Panc1 (cell line): Measurements from ENCODE around the gene MKLN1. TPM values are rescaled to one million over a fixed set of nuclear protein-coding genes. Genes with fewer than 3 reads are reported as not detected.
A peak's percentile ranks its signal among the peaks of the same experiment; 100 is the strongest.

ENCODE experiments used
- ATAC-seq: fragments of 200-7000 bp; cut with Tn5 transposase; 2 replicates; pipeline ENCODE4 v1.9.1; 2020; ENCODE audit warnings: mild to moderate bottlenecking, moderate library complexity
- BruUV-seq: library from RNA; stranded (reverse); fragments of 400-500 nt; replicated peaks from 2 replicates; lab custom pipeline; 2021; lab: Mats Ljungman, UMichigan
- CTCF ChIA-PET: fragments of 300-600 bp; sonication (Branson Sonifier 250); formaldehyde crosslinking; loops from one replicate; lab custom pipeline; 2022; ENCODE audit warnings: antibody characterized with exemption; lab: Charles Lee
- POLR2A ChIA-PET: fragments of 300-600 bp; sonication (Branson Sonifier 250); formaldehyde crosslinking; loops from one replicate; lab custom pipeline; 2022; ENCODE audit warnings: antibody characterized with exemption; lab: Charles Lee
- DNase-seq: peaks from one replicate; pipeline ENCODE4 v3.0.0-alpha.2; 2010; ENCODE audit warnings: low read depth, low spot score
- H3K27ac ChIP-seq: 2 replicates; pipeline ENCODE4 v1.5.1; 2011; ENCODE audit warnings: mild to moderate bottlenecking, low read length, inconsistent platforms
- H3K27me3 ChIP-seq: fragments of 200-500 bp; sonication (Bioruptor generic); 2 replicates; pipeline ENCODE4 v1.6.0; 2014; ENCODE audit warnings: low read length, inconsistent platforms; ENCODE audit not compliant: control insufficient read depth, insufficient read depth
- H3K36me3 ChIP-seq: fragments of 200-500 bp; sonication (Bioruptor generic); 2 replicates; pipeline ENCODE4 v1.5.1; 2014; ENCODE audit warnings: inconsistent platforms, mild to moderate bottlenecking, low read length, moderate library complexity; ENCODE audit not compliant: control insufficient read depth, insufficient read depth
- H3K4me1 ChIP-seq: 2 replicates; pipeline ENCODE4 v1.5.1; 2011; ENCODE audit warnings: inconsistent platforms, mild to moderate bottlenecking, low read length, moderate library complexity; ENCODE audit not compliant: control insufficient read depth, insufficient read depth
- H3K4me3 ChIP-seq, 2 experiments: 2 replicates each; pipeline ENCODE4 v1.5.1; 2011 to 2012; ENCODE audit warnings: low read depth in 2 of 2, low read length in 2 of 2, mild to moderate bottlenecking in 2 of 2, inconsistent platforms in 1 of 2, moderate library complexity in 1 of 2
- H3K9me3 ChIP-seq: fragments of 200-500 bp; sonication (Bioruptor generic); 2 replicates; pipeline ENCODE4 v1.5.1; 2014; ENCODE audit warnings: low read depth, mild to moderate bottlenecking, inconsistent platforms, low read length, moderate library complexity; ENCODE audit not compliant: control insufficient read depth, insufficient read depth
- CTCF ChIP-seq: fragments of 450-650 bp; IDR thresholded peaks from 2 replicates; pipeline ENCODE4 v1.5.1; 2017; ENCODE audit warnings: mild to moderate bottlenecking
- POLR2AphosphoS5 ChIP-seq: IDR thresholded peaks from 2 replicates; pipeline ENCODE4 v1.6.1; 2012; ENCODE audit warnings: mild to moderate bottlenecking, low read depth, low read length, moderate library complexity
- REST ChIP-seq, 2 experiments: IDR thresholded peaks; 2 replicates each; pipeline ENCODE4 v1.6.1; 2011 to 2012; ENCODE audit warnings: low read depth in 2 of 2, control low read depth in 1 of 2, low read length in 1 of 2, mild to moderate bottlenecking in 1 of 2, moderate library complexity in 1 of 2; ENCODE audit not compliant: insufficient read depth in 1 of 2
- SIN3A ChIP-seq: IDR thresholded peaks from 2 replicates; pipeline ENCODE4 v1.6.1; 2012; ENCODE audit warnings: low read depth, mild to moderate bottlenecking, low read length, moderate library complexity, borderline replicate concordance; ENCODE audit not compliant: insufficient read depth
- TCF7L2 ChIP-seq: IDR thresholded peaks from 2 replicates; pipeline ENCODE4 v1.6.1; 2011; ENCODE audit warnings: mild to moderate bottlenecking, low read depth, low read length, inconsistent platforms
- in situ Hi-C: cut with HindIII; loops from 2 replicates; pipeline ENCODE4 v1.10.0; 2016; ENCODE audit warnings: low sequenced_read_pairs, low pct_unique_long_range_greater_than_20kb
- intact Hi-C: fragments of 100-400 bp; cut with micrococcal nuclease; formaldehyde crosslinking; loops from one replicate; pipeline ENCODE4 v1.10.0; 2022; ENCODE audit not compliant: unreplicated experiment
- total RNA-seq: library from RNA; stranded (reverse); gene quantifications from one replicate; pipeline ENCODE4 v1.2.1, GENCODE V29; 2021; ENCODE audit not compliant: unreplicated experiment

The MKLN1 gene
- total RNA-seq, 1 experiment from 2014 or later = 46.4 TPM

GRCh38 chr7:131400681-131401176 lies 73.1 kb downstream of the MKLN1 start:
- no TSS peak for BruUV-seq
- Histone ChIP-seq H3K36me3 (peaks cover 10% of the 10 kb centered on the region), H3K27me3 (no peaks in the 10 kb centered on the region), H3K4me3 (no peak overlapping the region), H3K4me1 (peaks cover 5% of the 10 kb centered on the region; the same call in 1 of the 2 replicates), H3K27ac (0 out of 2 replicates have a peak overlapping the region, but pooled peaks have one; percentile 4), H3K9me3 (0 out of 2 replicates have a peak, but pooled peaks cover 4% of the 10 kb centered on the region)
- ChIA-PET CTCF (no interaction called here), POLR2A (no interaction called here)
- intact Hi-C loops (no loop called here), in situ Hi-C loops (no loop called here)
- TF ChIP-seq SIN3A (no peak), TCF7L2 (0 out of 2 replicates have a peak, but pooled peaks have one; percentile 48)
- no peak for ATAC-seq
- DNase-seq = no peak

GRCh38 chr7:131401194-131401593 lies 73.5 kb downstream of the MKLN1 start:
- no peak for DNase-seq
- ChIA-PET POLR2A (no interaction called here), CTCF (no interaction called here)
- no TSS peak for BruUV-seq
- Histone ChIP-seq H3K27me3 (no peaks in the 10 kb centered on the region), H3K4me3 (no peak overlapping the region), H3K4me1 (peaks cover 5% of the 10 kb centered on the region; the same call in 1 of the 2 replicates), H3K27ac (0 out of 2 replicates have a peak overlapping the region, but pooled peaks have one; percentile 23), H3K9me3 (0 out of 2 replicates have a peak, but pooled peaks cover 4% of the 10 kb centered on the region), H3K36me3 (peaks cover 10% of the 10 kb centered on the region)
- in situ Hi-C loops (no loop called here), intact Hi-C loops (no loop called here)
- TF ChIP-seq REST (IDR thresholded peaks at IDR 0.05; ENCODE audit: insufficient read depth in 1 of 2, low read depth in 2 of 2, low read length in 1 of 2) = no peak
- 0 out of 2 replicates have a peak, but pooled peaks have one; percentile 11 for TF ChIP-seq TCF7L2
- ATAC-seq = no peak

- Histone ChIP-seq H3K27me3 (no peaks in the 10 kb centered on the region), H3K4me3 (no peak overlapping the region), H3K4me1 (peaks cover 5% of the 10 kb centered on the region; the same call in 1 of the 2 replicates), H3K36me3 (peaks cover 10% of the 10 kb centered on the region), H3K9me3 (0 out of 2 replicates have a peak, but pooled peaks cover 4% of the 10 kb centered on the region), H3K27ac (no peak overlapping the region)
- ATAC-seq = no peak
- ChIA-PET POLR2A (no interaction called here), CTCF (no interaction called here)
- in situ Hi-C loops (no loop called here), intact Hi-C loops (no loop called here)
- BruUV-seq = no TSS peak
- TF ChIP-seq SIN3A = no peak
- TF ChIP-seq POLR2AphosphoS5 = no peak
- TF ChIP-seq CTCF = no peak
- TF ChIP-seq TCF7L2 = no peak
- TF ChIP-seq REST (IDR thresholded peaks at IDR 0.05; ENCODE audit: insufficient read depth in 1 of 2, low read depth in 2 of 2, low read length in 1 of 2) = no peak
- no peak for DNase-seq
Observed at GRCh38 chr7:131403322-131403721, 75.6 kb downstream of the MKLN1 start.
